ENCODE results near the gene PARP12.

The PARP12 gene

GRCh38 chr7:140021603-140022002, 41.1 kb downstream of the PARP12 start:
- H3K27ac ChIP-seq, result no peak overlapping the region
- no peak for DNase-seq (ENCODE audit: low spot score)
- CTCF ChIA-PET, result no interaction called here
- POLR2A ChIA-PET (ENCODE audit: low non-redundant PET), result interaction anchor here (0.6 kb wide), 1 partner anchor 295 kb away, joined by 3 read pairs; no protein-coding TSS in a partner anchor
- TF ChIP-seq CTCF (conservative IDR thresholded peaks at IDR 0.05; ENCODE audit: low read depth), result no peak

DNA sequence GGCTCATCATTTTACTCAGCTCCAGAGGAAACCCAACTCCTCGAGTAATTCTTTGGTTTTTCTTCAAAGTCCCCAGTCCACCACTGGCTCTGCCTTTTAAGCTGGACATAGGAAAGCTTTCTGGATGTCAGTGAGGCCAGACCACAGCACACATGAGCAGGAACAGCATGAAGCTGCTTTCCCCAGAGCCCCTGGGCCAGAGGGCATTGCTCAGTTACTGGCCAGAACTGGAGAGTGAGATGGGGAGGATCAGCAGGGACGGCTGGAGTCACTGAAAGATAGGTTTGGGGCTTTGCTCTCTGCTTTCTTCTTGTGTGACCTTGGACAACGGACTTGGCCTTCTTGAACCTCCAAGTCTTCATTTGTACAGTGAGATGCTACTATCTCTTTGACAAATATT, 43.1 kb downstream of the PARP12 start:
- no peak for TF ChIP-seq CTCF (conservative IDR thresholded peaks at IDR 0.05; ENCODE audit: low read depth)
- DNase-seq (ENCODE audit: low spot score), result no peak
- CTCF ChIA-PET, result no interaction called here
- no peak overlapping the region for H3K27ac ChIP-seq
- POLR2A ChIA-PET (ENCODE audit: low non-redundant PET), result no interaction called here

DNA sequence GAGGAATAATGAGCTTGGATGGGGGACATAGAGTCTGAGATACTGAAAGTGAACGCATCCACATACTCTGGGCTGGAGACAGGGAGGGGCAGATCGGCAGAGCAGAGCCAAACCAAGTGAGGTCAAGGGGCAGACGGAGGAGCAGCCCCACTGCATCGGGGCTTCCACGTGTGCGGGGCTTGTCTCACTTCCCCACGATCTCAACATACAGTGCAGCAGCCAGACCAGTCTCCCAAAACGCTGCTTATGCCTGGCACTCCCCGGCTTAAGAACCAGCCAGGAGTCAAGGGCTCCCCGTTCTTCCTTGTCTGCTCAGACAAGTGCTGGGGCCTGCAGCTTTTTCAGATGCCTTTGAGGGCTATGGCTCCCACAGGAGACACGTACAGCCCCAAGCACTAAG, 43.6 kb downstream of the PARP12 start:
- POLR2A ChIA-PET (ENCODE audit: low non-redundant PET), result no interaction called here
- no peak for TF ChIP-seq CTCF (conservative IDR thresholded peaks at IDR 0.05; ENCODE audit: low read depth)
- no peak overlapping the region for H3K27ac ChIP-seq
- no peak for DNase-seq (ENCODE audit: low spot score)
- CTCF ChIA-PET, result no interaction called here

GRCh38 chr7:140018125-140019043, 44.4 kb downstream of the PARP12 start:
- ChIA-PET POLR2A (ENCODE audit: low non-redundant PET) (no interaction called here), CTCF (no interaction called here)
- H3K27ac ChIP-seq, result no peak overlapping the region
- no peak for DNase-seq (ENCODE audit: low spot score)
- no peak for TF ChIP-seq CTCF (conservative IDR thresholded peaks at IDR 0.05; ENCODE audit: low read depth)

DNA sequence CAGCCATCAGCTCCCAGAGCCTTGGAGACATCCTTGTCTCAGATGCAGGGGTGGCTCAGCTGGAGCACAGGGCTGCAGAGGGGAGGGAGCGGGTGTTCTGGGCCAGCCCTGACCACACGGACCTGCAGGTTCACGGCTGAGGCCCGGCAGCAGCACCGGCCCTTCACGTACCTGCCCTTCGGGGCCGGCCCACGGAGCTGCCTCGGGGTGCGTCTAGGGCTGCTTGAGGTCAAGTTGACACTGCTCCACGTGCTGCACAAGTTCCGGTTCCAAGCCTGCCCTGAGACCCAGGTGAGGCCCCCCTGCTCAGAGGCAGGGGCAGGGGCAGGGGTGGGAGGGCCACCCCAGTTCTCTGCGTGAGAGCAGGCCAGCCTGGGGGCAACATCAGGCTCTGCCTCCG, 45.2 kb downstream of the PARP12 start:
- DNase-seq (ENCODE audit: low spot score), result no peak
- POLR2A ChIA-PET (ENCODE audit: low non-redundant PET), result no interaction called here
- CTCF ChIA-PET, result no interaction called here
- H3K27ac ChIP-seq, result no peak overlapping the region
- TF ChIP-seq CTCF (conservative IDR thresholded peaks at IDR 0.05; ENCODE audit: low read depth), result no peak

GRCh38 chr7:140017034-140017433, 45.7 kb downstream of the PARP12 start:
- no peak for TF ChIP-seq CTCF (conservative IDR thresholded peaks at IDR 0.05; ENCODE audit: low read depth)
- POLR2A ChIA-PET (ENCODE audit: low non-redundant PET), result no interaction called here
- H3K27ac ChIP-seq, result no peak overlapping the region
- no peak for DNase-seq (ENCODE audit: low spot score)
- CTCF ChIA-PET, result interaction anchor here (0.6 to 0.7 kb wide), 2 partner anchors 21 to 300 kb away, joined by 3 read pairs; no protein-coding TSS in a partner anchor
